Fibroblast of lung (primary cell): ENCODE data around the gene CCNI. TPM values are rescaled to one million over a fixed set of nuclear protein-coding genes. Genes with fewer than 3 reads are reported as not detected.

Experiments used
- DNase-seq, 2 donors: peaks; one replicate each; pipeline versions ENCODE4 v3.0.0 to v3.0.0-alpha.2; 2010; ENCODE audit warnings: low read depth in 2 of 2
- H2AFZ ChIP-seq: 2 replicates; pipeline ENCODE4 v1.5.1; 2012; ENCODE audit warnings: low read length, control low read depth, inconsistent platforms
- H3K27ac ChIP-seq: 2 replicates; pipeline ENCODE4 v1.5.1; 2011; ENCODE audit warnings: low read length, control low read depth; ENCODE audit not compliant: insufficient read depth
- H3K27me3 ChIP-seq: 2 replicates; pipeline ENCODE4 v1.5.1; 2011; ENCODE audit warnings: mild to moderate bottlenecking, low read length; ENCODE audit not compliant: control insufficient read depth, insufficient read depth
- H3K36me3 ChIP-seq: 2 replicates; pipeline ENCODE4 v1.5.1; 2011; ENCODE audit warnings: low read length; ENCODE audit not compliant: control insufficient read depth, insufficient read depth
- H3K4me1 ChIP-seq: 2 replicates; pipeline ENCODE4 v1.5.1; 2011; ENCODE audit warnings: low read length; ENCODE audit not compliant: control insufficient read depth, insufficient read depth; ENCODE audit errors: extremely low read depth
- H3K4me2 ChIP-seq: 2 replicates; pipeline ENCODE4 v1.5.1; 2011; ENCODE audit warnings: low read length, control low read depth; ENCODE audit not compliant: insufficient read depth; ENCODE audit errors: extremely low read depth
- H3K4me3 ChIP-seq, 4 experiments: fragments of 200-600 bp in 1 of 4; sonication (generic) in 1 of 4; replicated peaks in 1 of 4; 2 replicates each; pipeline ENCODE4 v1.5.1; 2011 to 2016; ENCODE audit warnings: low read length in 4 of 4, low read depth in 3 of 4, mild to moderate bottlenecking in 3 of 4, control low read depth in 2 of 4, inconsistent platforms in 1 of 4, mixed read lengths in 1 of 4; ENCODE audit not compliant: insufficient read depth in 1 of 4; ENCODE audit errors: control extremely low read depth in 1 of 4
- H3K79me2 ChIP-seq: 2 replicates; pipeline ENCODE4 v1.5.1; 2012; ENCODE audit warnings: mild to moderate bottlenecking, low read length, inconsistent platforms; ENCODE audit not compliant: control insufficient read depth, insufficient read depth
- H3K9ac ChIP-seq: 2 replicates; pipeline ENCODE4 v1.5.1; 2011; ENCODE audit warnings: mild to moderate bottlenecking, low read length, control low read depth; ENCODE audit not compliant: insufficient read depth
- H3K9me3 ChIP-seq: 2 replicates; pipeline ENCODE4 v1.5.1; 2012; ENCODE audit warnings: low read depth, low read length; ENCODE audit not compliant: control insufficient read depth, insufficient read depth
- H4K20me1 ChIP-seq: 2 replicates; pipeline ENCODE4 v1.5.1; 2011; ENCODE audit warnings: low read length; ENCODE audit not compliant: control insufficient read depth, insufficient read depth; ENCODE audit errors: extremely low read depth
- CTCF ChIP-seq, 2 donors: IDR thresholded peaks in 1 of 2; conservative IDR thresholded peaks in 1 of 2; 1 replicate in 1 of 2; 2 replicates in 1 of 2; pipeline ENCODE4 v1.5.1; 2011 to 2012; ENCODE audit warnings: low read length in 2 of 2, control low read depth in 1 of 2, inconsistent platforms in 1 of 2, low read depth in 1 of 2, mild to moderate bottlenecking in 1 of 2
- EZH2 ChIP-seq: IDR thresholded peaks from 2 replicates; pipeline ENCODE4 v1.5.1; 2012; ENCODE audit warnings: low read length, control low read depth, mild to moderate bottlenecking; ENCODE audit errors: missing control alignments
- polyA plus RNA-seq, 2 donors: library from polyadenylated mRNA; depleted of rRNA in 1 of 2; stranded (reverse) in 1 of 2; unstranded in 1 of 2; fragments of >200 nt; gene quantifications; 2 replicates each; pipeline ENCODE4 v1.2.1, GENCODE V29; 2011 to 2012; ENCODE audit warnings: missing spikeins in 1 of 2
- total RNA-seq: library from RNA; depleted of rRNA; stranded (reverse); fragments of >200 nt; gene quantifications from 2 replicates; pipeline ENCODE4 v1.2.1, GENCODE V29; 2014

CCNI gene
- total and polyA plus RNA-seq, 2 donors (not counting 1 experiment from before 2014, with no cell fraction given) = 151 to 216 TPM

DNA sequence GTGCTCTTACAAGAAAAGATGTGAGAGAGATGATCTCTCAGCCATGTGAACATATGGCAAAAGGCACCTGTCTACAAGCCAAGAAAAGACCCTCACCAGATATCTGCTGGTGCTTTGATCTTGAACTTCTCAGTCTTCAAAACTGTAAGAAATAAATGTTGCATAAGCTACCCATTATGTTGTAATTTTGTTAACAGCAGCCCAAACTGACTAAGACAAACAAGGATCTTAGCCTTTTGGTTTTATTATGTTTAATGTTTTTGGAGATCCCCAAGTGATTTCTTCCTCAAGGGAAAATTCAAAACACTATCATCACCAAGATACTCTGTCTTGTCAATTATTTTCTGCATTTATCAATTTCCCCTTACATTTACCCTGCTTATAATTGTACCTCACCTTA, 21.8 kb upstream of the CCNI start:
- no peak for DNase-seq
- TF ChIP-seq CTCF (conservative IDR thresholded peaks at IDR 0.05 in 1 of 2, IDR thresholded peaks at IDR 0.05 in 1 of 2; ENCODE audit: low read depth in 1 of 2, low read length in 2 of 2) (no peak), EZH2 (no peak)
- no peaks in the 10 kb centered on the region for H3K9me3 ChIP-seq

GRCh38 chr4:77095101-77095821, 19.5 kb upstream of the CCNI start:
- Histone ChIP-seq H3K4me1 (no peaks in the 10 kb centered on the region), H3K27ac (no peak overlapping the region), H3K36me3 (no peaks in the 10 kb centered on the region), H3K4me2 (no peak overlapping the region), H3K9me3 (no peaks in the 10 kb centered on the region), H3K27me3 (no peaks in the 10 kb centered on the region), H4K20me1 (no peaks in the 10 kb centered on the region), H3K9ac (no peak overlapping the region), H3K4me3 (no peak overlapping the region), H2AFZ (no peak overlapping the region), H3K79me2 (no peaks in the 10 kb centered on the region)
- DNase-seq = peak; percentile 55 to 63
- peak; percentile 88 to 97 for TF ChIP-seq CTCF (conservative IDR thresholded peaks at IDR 0.05 in 1 of 2, IDR thresholded peaks at IDR 0.05 in 1 of 2; ENCODE audit: low read depth in 1 of 2, low read length in 2 of 2)
- no peak for TF ChIP-seq EZH2

More for the DNA sequence above, 21.8 kb upstream of the CCNI start:
- Histone ChIP-seq H3K27me3 (no peaks in the 10 kb centered on the region), H4K20me1 (no peaks in the 10 kb centered on the region), H3K79me2 (no peaks in the 10 kb centered on the region), H2AFZ (no peak overlapping the region), H3K36me3 (no peaks in the 10 kb centered on the region), H3K4me2 (no peak overlapping the region), H3K4me3 (no peak overlapping the region), H3K9ac (no peak overlapping the region), H3K4me1 (no peaks in the 10 kb centered on the region), H3K27ac (no peak overlapping the region)

DNA sequence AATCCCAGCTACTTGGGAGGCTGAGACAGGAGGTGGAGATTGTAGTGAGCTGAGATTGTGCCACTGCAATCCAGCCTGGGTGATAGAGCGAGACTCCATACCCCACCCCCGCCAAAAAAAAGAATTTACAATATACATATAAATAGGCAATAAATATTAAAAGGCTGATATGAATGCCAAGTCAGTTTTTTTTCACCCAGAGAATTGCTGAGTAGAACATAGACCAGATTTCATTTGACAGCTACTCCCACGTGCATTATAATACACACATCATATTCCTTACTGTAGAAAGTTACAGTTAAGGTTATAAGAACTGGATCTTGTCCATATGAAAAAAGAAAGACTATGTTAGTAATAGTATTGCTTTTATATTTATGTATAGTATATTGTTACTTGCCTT, 18.7 kb upstream of the CCNI start:
- Histone ChIP-seq H3K79me2 (no peaks in the 10 kb centered on the region), H3K4me3 (no peak overlapping the region), H3K4me2 (no peak overlapping the region), H3K4me1 (no peaks in the 10 kb centered on the region), H3K27ac (no peak overlapping the region), H3K9ac (no peak overlapping the region), H3K27me3 (no peaks in the 10 kb centered on the region), H3K36me3 (no peaks in the 10 kb centered on the region), H3K9me3 (no peaks in the 10 kb centered on the region), H2AFZ (no peak overlapping the region), H4K20me1 (no peaks in the 10 kb centered on the region)
- TF ChIP-seq EZH2 (no peak), CTCF (conservative IDR thresholded peaks at IDR 0.05 in 1 of 2, IDR thresholded peaks at IDR 0.05 in 1 of 2; ENCODE audit: low read depth in 1 of 2, low read length in 2 of 2) (no peak)
- DNase-seq = no peak
